HPDE6-E6E7 (cell line): ENCODE results near the gene ELAPOR1.

ENCODE experiments used
- DNase-seq: peaks from one replicate; pipeline ENCODE4 v3.0.0; 2011; ENCODE audit warnings: missing footprints; ENCODE audit errors: extremely low spot score

The ELAPOR1 gene, protein sequence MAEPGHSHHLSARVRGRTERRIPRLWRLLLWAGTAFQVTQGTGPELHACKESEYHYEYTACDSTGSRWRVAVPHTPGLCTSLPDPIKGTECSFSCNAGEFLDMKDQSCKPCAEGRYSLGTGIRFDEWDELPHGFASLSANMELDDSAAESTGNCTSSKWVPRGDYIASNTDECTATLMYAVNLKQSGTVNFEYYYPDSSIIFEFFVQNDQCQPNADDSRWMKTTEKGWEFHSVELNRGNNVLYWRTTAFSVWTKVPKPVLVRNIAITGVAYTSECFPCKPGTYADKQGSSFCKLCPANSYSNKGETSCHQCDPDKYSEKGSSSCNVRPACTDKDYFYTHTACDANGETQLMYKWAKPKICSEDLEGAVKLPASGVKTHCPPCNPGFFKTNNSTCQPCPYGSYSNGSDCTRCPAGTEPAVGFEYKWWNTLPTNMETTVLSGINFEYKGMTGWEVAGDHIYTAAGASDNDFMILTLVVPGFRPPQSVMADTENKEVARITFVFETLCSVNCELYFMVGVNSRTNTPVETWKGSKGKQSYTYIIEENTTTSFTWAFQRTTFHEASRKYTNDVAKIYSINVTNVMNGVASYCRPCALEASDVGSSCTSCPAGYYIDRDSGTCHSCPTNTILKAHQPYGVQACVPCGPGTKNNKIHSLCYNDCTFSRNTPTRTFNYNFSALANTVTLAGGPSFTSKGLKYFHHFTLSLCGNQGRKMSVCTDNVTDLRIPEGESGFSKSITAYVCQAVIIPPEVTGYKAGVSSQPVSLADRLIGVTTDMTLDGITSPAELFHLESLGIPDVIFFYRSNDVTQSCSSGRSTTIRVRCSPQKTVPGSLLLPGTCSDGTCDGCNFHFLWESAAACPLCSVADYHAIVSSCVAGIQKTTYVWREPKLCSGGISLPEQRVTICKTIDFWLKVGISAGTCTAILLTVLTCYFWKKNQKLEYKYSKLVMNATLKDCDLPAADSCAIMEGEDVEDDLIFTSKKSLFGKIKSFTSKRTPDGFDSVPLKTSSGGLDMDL

DNA sequence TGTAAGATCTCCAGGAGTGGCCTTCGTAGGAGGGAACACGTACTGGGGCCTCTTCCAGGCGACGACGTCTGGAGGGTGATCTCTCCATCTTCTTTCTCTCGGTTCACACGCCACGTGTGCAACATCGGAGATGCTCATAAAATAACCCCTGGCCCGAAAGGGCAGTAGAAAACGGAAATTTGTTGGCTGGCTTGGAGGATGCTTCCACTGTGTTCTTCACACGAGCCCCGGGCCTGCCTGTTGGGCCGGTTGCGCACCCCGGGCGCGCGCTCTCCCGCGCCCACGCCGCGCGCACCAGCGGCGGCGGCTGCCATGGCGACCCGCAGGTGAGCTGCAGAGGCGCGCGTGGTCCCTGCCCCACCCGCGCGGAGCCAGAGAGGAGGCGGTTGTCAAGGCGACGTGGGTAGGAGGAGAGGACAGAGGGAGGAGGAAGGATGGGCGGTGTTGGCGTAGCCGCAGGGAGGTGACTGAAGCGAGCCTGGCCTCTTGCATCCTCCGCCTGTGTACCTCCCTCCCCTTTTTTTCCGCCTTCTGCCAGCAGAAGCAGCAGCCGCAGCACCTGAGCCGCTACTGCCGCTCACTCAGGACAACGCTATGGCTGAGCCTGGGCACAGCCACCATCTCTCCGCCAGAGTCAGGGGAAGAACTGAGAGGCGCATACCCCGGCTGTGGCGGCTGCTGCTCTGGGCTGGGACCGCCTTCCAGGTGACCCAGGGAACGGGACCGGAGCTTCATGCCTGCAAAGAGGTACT, at the start of gene ELAPOR1:
TSS of gene ELAPOR1 (plus strand) at position 526 of the 752 bp plus-strand sequence. CDS start at position 595, 69 bp downstream.
- DNase-seq, result no peak

DNA sequence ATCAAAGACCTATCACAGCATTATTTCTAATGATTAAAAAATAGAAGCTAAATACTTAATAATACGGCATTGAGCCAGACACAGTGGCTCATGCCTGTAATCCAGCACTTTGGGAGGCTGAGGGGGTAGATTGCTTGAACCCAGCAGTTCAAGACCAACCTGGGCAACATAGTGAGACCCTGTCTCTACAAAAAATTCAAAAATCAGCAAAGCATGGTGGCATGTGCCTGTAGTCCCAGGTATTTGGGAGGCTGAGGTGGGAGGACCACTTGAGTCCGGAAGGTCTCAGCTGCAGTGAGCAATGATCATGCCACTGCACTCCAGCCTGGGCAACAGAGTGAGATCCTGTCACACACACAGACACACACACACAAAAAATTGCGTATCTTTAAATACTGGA, 48.8 kb upstream of the ELAPOR1 start:
- no peak for DNase-seq

DNA sequence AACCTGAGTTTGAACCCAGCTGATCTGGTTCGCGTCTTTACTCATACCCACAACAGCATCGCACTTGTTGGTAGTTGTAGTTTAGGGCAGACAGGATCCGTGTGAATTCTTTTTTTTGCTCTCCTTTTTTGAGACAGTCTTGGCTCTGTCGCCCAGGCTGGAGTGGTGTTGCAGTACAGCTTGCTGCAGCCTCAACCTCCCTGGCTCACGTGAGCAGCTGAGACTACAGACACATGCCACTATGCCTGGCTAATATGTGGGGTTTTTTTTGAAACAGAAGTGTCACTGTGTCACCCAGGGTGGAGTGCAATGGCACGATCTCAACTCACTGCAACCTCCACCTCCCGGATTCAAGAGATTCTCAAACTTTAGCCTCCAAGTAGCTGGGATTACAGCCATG, 46.0 kb upstream of the ELAPOR1 start:
- DNase-seq, result no peak

DNA sequence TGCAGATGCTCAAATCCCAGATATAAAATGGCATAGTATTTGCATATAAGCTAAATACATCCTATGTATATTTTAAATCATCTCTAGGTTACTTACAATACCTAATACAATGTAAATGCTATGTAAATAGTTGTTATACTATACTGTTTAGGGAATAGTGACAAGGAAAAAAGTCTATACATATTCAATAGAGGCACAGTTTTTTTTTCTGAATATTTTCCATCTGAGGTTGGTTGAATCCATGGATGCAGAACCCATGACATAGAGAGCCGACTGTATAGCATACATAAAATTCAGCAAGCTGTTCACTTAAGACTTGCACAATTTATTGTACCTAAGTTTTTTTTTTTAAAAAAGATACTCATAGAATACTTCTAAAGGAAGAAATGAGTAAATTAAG, 44.6 kb upstream of the ELAPOR1 start:
- no peak for DNase-seq

DNA sequence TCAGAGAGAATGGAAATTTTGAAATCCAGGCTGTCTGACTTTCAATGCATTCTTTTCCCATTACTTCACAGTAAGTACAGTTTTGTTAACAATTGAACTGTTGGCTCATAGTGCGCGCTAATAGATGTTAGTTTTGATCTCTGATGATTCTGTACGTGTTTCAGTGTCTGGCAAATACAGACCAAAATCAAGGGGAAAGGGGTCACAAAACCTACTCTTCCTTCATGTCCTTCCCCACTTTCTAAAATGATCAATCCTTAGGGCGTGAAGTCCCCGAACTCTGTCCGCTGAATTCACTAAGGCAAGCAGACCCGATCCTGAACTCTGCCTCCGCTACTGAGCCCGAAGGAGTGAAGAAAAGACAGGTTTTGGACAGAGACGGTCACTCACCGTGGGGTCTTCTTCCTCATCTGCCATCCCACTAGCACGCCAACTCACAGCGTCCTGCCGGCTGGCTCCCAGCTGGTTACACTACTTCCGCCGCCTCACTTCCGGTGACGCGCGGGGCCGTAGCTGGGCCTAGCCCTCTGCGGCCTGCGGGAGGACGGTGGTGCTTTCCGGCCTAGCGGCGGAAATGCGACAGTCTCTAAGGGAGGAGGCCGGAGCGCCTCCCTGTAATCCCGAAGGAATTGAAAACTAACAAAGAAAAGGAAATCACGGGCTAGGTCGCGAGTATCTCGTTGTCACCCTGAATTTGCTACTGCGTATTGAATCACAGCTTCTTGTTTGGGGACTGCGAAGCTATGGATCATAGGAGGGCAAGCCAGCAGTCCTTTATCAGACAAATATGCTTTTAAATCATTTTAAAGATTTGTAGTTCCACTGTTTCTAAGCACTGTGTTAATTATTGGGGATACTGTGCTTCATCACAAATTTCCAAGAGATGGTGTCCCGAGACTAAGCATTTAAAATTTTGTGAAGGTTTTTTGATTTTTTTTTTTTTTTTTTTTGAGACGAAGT, 38.1 kb upstream of the ELAPOR1 start, which contains the start of gene TAF13:
TSS of gene TAF13 (minus strand) at position 473 of the 960 bp plus-strand sequence. CDS start at position 417, 56 bp downstream.
- DNase-seq, result peak; percentile 95

DNA sequence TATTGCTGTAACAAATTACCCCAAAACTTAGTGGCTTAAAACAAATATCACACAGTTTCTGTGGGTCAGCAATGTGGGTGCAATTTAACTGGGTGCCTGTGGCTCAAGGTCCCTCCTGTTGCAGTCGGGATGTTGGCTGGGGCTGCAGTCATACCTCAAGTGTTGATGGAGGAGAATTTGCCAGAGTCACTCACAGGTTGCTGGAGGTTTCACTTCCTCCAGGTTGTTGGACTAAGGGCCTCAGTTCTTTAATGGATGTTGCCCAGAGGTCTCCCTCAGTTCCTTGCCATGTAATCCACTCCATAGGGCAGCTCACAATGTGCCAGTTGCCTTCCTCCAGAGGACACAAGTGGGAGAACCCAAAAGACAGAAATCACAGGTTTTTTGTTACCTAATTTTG, 35.6 kb upstream of the ELAPOR1 start:
- no peak for DNase-seq

DNA sequence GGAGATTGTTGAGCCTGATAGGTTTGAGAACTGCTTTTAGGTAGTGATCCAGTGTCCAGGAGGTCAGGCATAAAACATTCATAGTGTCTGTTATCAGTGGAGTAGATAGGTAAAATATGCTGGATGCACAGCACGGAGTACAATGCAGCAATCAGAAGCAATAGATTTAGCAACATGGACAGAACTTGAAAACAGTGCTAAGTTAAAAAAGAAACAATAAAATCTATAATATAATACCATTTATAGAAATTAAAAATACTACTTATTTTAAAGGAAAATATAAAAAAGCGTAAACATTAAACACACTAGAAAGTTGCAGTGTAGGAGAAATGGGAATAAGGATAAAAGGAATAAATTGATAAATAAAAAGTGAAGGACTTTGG, 34.7 kb upstream of the ELAPOR1 start:
- no peak for DNase-seq

DNA sequence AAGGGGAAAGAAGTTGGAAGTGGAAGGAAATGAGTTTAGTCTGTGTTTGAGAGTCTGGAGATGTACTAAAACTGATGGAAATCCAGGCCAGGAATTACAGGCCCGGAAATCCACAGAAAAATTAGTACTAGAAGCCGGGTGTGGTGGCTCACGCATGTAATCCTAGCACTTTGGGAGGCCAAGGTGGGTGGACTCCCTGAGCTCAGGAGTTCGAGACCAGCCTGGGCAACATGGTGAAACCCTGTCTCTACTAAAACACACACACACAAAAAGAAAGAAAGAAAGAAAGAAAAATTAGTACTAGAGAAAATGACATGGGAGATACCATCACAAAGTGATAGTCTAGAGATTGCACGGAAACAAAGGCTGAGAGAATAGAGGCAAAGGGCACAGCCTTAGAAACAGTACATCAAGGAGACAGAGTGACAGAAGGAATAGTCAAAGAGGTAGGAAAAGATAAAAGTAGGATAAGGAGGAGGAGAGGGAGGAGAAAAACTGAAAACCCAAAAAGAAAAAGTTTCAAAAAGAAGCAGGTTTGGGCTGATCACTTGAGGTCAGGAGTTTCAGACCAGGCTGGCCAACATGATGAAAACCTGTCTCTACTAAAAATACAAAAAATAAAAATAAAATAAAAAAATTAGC, 33.4 kb upstream of the ELAPOR1 start:
- no peak for DNase-seq

DNA sequence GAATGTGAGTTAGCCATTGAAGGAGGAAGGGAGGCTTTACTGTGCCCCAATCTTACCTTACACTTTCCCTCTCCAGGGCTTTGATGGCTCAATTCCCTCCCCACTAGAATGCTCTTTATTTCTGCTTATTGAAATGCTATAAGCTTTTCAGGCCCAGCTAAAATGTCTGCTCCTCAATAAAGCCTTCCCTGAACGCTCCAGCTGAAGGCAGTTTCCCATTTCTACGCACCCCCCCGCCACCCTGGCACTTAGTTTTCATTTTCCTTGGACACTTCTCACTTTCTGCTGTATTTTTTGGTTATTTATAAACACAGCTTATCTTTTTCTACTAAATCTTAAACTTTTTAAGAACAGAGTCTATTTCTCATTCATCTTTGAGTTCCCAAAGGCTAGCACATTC, 30.4 kb upstream of the ELAPOR1 start:
- DNase-seq, result no peak

DNA sequence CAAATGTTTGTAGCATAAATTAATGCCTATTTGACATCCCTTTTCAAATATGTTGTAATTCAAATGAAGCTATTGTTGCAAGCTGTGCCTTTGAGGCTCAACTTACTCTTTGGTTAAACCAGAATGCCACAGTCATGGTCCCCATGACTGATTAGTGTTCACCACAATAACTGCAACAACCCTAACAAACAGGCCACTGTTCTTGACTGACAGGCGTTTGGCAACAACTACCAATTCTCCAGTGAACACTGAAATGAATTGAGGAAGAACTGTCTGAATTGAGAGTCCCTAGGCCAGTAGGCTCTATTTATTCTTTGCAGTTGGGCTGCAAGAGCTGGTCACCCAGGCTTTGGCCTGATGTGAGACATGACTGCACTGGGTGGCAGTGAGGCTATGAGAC, 30.0 kb upstream of the ELAPOR1 start:
- no peak for DNase-seq

DNA sequence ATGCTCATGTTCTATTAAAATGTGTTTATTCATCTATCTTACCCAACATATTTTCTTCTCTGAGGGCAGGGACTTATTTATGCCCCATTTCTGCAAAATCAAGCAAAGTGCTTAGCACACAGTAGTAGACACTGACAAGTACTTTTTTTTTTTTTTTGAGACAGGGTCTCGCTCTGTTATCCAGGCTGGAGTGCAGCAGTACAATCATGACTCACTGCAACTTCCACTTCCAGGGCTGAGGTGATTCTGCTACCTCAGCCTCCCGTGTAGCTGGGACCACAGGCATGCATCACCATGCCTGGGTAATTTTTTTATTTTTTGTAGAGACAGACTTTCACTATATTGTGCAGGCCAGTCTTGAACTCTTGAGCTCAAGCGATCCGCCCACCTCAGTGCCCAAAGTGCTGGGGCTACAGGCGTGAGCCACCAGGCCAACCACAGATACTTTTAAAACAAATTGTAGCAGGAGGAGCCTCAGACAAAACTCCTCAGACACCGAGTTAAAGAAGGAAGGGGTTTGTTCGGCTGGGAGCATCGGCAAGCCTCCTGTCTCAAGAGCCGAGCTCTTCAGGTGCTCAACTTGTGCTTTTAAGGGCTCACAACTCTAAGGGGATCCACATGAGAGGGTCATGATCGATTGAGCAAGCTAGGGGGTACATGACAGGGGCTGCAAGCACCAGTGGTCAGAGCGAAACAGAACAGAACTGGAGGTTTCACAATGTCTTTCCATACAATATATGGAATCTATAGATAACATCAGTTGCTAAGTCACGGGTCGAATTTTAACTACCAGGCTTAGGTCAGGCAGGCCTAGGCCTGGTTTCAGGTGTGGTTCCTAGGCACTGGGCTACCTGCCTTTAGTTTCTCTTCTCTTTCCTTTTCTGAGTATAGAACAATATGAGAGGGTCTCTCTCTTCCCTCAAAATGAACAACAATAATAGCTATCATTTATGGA, 29.1 kb upstream of the ELAPOR1 start:
- DNase-seq, result no peak

DNA sequence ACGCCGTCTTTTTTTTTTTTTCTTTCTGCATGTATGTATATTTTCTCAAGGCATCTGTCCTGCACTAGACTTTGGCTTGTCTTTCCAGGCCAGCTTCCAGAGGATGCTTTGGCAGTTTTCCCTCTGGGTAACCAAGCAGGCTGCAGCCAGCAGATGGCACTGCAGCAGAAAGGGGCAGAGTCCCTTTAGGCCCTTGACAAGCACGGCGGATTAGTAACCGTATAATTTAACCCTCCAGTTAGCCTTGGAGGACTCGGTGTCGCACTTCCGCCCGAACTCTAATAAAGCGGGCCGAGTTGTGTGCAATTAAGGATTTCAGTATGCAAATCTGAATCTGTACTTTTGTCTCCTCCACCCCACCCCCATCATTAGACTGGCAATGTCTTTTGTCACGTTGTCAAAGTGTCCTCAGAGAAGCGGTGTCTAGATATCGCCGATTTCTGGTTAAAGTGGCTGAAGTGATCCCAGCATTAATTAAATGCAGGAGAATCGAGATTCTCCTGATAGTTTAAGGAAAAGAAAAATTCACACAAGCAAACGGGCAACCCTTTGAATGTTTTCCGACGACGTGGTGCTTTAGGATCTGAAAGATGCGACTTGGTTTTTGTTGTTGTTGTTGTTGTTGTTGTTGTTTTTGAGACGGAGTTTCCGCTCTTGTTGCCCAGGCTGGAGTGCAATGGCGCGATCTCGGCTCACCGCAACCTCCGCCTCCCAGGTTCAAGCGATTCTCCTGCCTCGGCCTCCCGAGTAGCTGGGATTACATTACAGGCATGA, 24.5 kb upstream of the ELAPOR1 start:
- DNase-seq, result no peak

DNA sequence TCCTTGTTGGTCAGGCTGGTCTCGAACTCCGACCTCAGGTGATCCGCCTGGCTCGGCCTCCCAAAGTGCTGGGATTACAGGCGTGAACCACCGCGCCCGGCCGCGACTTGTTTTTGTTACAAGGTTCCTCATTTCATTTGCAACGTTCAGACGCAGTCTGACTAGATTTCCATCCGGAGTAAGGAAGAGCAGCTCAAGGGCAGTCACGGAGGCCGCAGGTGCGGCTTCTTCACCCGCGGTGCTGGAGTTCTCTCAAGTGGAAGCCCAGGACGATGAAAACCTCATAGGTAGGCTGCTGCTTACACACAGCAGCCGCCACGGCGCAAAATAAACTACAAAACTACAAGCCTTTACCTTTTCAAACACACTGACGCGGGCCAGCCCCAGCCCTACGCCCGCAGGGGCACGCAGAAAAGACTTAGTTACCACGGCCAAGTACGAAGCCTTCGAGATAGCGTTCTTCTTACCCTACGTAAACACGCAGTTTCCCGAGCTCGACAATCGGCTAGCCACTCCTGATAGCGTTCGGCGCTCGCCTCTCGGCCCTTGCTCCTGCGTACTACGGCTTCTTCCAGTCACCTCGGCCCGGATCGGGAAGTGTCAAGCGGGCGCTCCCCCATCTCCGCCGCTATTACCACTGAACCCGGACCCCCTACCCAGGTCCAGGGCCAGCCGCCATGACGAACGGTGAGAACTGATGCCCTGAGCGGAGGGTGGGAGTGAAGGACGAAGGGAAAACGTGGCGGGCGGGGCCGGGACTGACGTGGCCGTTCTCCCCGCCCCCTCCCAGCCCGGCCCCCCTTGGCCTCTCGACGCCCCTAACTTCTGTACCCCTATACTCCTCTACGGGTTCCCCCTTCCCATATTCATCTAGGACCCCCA, 23.5 kb upstream of the ELAPOR1 start, which contains the start of gene TMEM167B:
TSS of gene TMEM167B (plus strand) at position 569 of the 882 bp plus-strand sequence. CDS start at position 678, 109 bp downstream.
- peak; percentile 84 for DNase-seq

DNA sequence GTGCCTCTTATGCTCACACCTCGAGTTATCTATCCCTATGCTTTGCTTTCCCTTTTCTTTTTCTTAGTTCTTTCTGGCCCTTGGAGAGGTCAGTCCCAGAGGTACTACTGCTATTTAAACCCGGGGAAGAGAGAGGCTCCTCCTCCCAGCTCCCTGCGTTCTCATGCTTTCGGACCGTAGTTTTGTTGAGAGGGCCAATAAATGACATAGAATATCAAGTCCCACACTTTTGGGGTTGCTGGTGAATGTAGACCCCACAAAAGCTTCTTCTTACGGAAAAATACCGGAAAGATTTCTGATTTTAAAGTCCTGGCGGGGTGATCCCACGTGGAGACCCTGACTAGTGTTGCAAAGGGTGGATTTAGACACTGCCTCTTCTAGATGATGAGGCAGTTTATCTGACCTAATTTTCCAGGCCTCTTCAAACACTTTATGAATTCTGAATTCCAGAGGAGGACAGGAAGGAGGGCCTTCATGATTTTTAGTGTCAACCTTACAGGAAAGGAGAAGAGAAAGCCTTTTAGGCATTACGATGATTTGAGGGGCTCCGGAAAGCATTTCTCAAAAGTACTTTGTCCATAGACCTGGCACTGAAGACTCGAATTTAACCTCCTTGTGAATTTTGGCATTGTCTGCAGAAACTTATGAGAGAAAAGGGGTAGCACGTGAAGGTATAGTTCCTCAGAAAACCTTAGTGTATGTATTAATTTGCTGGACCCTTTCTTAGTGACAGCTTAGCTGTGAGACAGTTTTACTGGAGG, 22.7 kb upstream of the ELAPOR1 start:
- peak; percentile 51 for DNase-seq

DNA sequence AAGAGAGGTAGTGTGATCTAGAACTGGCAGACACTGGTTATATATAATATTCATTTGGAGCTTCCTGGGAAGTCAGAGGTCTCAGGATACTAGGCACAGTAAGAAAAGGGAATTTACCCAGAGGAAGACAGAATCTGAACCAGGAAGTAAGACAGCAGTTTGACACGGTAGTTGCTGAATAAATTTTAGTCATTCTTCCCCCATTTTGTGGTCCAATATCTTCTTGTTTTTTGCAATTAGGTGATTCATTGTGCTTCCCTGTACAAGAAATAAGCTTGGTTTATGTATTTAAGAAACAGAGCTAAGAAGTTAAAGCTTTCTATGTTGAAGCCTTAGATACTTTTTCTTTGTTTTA, 22.1 kb upstream of the ELAPOR1 start:
- DNase-seq, result no peak

DNA sequence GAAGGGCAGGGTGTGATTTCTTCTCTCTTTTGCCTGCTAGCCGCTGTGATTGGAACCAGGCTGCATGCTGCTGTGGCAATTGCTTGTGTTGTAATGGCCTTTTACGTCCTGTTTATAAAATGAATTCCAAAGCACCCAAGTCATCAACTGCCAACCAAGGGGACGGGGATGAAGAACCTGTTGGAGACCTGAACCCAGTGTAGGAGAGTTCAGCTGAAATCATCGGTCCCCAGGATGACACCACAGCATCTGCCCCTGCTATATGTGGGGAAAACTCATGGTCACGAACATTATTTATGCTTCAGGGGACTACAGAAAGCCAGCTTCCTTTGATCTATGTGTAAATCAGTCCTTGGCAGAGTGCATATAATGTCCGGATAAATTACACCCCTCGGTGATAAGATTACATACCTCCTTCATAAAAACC, 19.5 kb upstream of the ELAPOR1 start:
- no peak for DNase-seq
